GM23338 (cell line): ENCODE measurements around the gene SDC3. TPM values are rescaled to one million over a fixed set of nuclear protein-coding genes. Genes with fewer than 3 reads are reported as not detected.

Experiments
- ATAC-seq: fragments of 200-7000 bp; cut with Tn5 transposase; 3 replicates; pipeline ENCODE4 v1.9.1; 2020
- DNase-seq: peaks from one replicate; pipeline ENCODE4 v3.0.0-alpha.2; 2015; ENCODE audit warnings: low spot score
- H2AFZ ChIP-seq: fragments of 200-600 bp; sonication (generic); 2 replicates; pipeline ENCODE4 v1.8.0; 2016; ENCODE audit warnings: antibody characterized with exemption, mild to moderate bottlenecking, moderate library complexity
- H3F3A ChIP-seq: fragments of 200-600 bp; sonication (generic); replicated peaks from 2 replicates; pipeline ENCODE4 v1.8.0; 2017; ENCODE audit warnings: antibody characterized with exemption, mixed run types, low read depth
- H3K27ac ChIP-seq: fragments of 200-600 bp; sonication (generic); 2 replicates; pipeline ENCODE4 v1.6.1; 2016; ENCODE audit warnings: low read depth
- H3K27me3 ChIP-seq: fragments of 200-600 bp; sonication (generic); 2 replicates; pipeline ENCODE4 v1.8.0; 2016; ENCODE audit warnings: mild to moderate bottlenecking, mixed run types, moderate library complexity; ENCODE audit not compliant: insufficient read depth
- H3K36me3 ChIP-seq: fragments of 200-600 bp; sonication (generic); 2 replicates; pipeline ENCODE4 v1.8.0; 2016; ENCODE audit warnings: mild to moderate bottlenecking; ENCODE audit not compliant: insufficient read depth
- H3K4me1 ChIP-seq: fragments of 200-600 bp; sonication (generic); 2 replicates; pipeline ENCODE4 v1.8.0; 2016; ENCODE audit warnings: mild to moderate bottlenecking, moderate library complexity; ENCODE audit not compliant: insufficient read depth
- H3K4me2 ChIP-seq: fragments of 200-600 bp; sonication (generic); 2 replicates; pipeline ENCODE4 v1.7.1; 2017; ENCODE audit warnings: mixed run types
- H3K4me3 ChIP-seq: fragments of 200-600 bp; sonication (generic); 2 replicates; pipeline ENCODE4 v1.6.1; 2016; ENCODE audit warnings: mixed run types
- H3K79me2 ChIP-seq: fragments of 200-600 bp; sonication (generic); replicated peaks from 2 replicates; pipeline ENCODE4 v1.8.0; 2017; ENCODE audit warnings: mild to moderate bottlenecking; ENCODE audit not compliant: insufficient read depth
- H3K9me2 ChIP-seq: fragments of 200-600 bp; sonication (generic); 2 replicates; pipeline ENCODE4 v1.8.0; 2017; ENCODE audit not compliant: insufficient read depth
- H4K20me1 ChIP-seq: fragments of 200-600 bp; sonication (generic); replicated peaks from 2 replicates; pipeline ENCODE4 v1.8.0; 2017; ENCODE audit warnings: mild to moderate bottlenecking; ENCODE audit not compliant: insufficient read depth
- H3K27ac Mint-ChIP-seq: 2 replicates; pipeline ENCODE4 v1.8.0; 2020; ENCODE audit warnings: inconsistent platforms, mild to moderate bottlenecking, moderate library complexity, mixed read lengths
- H3K27me3 Mint-ChIP-seq: 3 replicates; pipeline ENCODE4 v1.8.0; 2022; ENCODE audit warnings: low read depth, mild to moderate bottlenecking, moderate library complexity, mixed read lengths, inconsistent platforms; ENCODE audit not compliant: insufficient read depth, poor library complexity
- H3K36me3 Mint-ChIP-seq: 3 replicates; pipeline ENCODE4 v1.8.0; 2021; ENCODE audit warnings: low read depth, mild to moderate bottlenecking, inconsistent platforms, moderate library complexity, mixed read lengths
- H3K4me1 Mint-ChIP-seq: 3 replicates; pipeline ENCODE4 v1.8.0; 2020; ENCODE audit warnings: mild to moderate bottlenecking, inconsistent platforms, mixed read lengths
- H3K4me3 Mint-ChIP-seq: 3 replicates; pipeline ENCODE4 v1.8.0; 2021; ENCODE audit warnings: moderate library complexity, mild to moderate bottlenecking, inconsistent platforms, mixed read lengths
- H3K9me3 Mint-ChIP-seq: 3 replicates; pipeline ENCODE4 v1.8.0; 2020; ENCODE audit warnings: moderate library complexity, mild to moderate bottlenecking, inconsistent platforms, mixed read lengths
- ETS1 ChIP-seq: IDR thresholded peaks from 2 replicates; pipeline ENCODE4 v1.6.1; 2016; ENCODE audit warnings: antibody characterized with exemption
- EZH2phosphoT487 ChIP-seq: fragments of 200-600 bp; sonication (generic); IDR thresholded peaks from one replicate; pipeline ENCODE4 v1.8.1; 2018; ENCODE audit warnings: antibody characterized with exemption; ENCODE audit not compliant: unreplicated experiment
- JUNB ChIP-seq: IDR thresholded peaks from one replicate; pipeline ENCODE4 v1.6.1; 2016; ENCODE audit warnings: antibody characterized with exemption; ENCODE audit not compliant: unreplicated experiment
- POLR2AphosphoS5 ChIP-seq: IDR thresholded peaks from 2 replicates; pipeline ENCODE4 v1.6.1; 2016; ENCODE audit warnings: antibody characterized with exemption, low read depth
- STAT1 ChIP-seq: IDR thresholded peaks from one replicate; pipeline ENCODE4 v1.6.1; 2016; ENCODE audit warnings: antibody characterized with exemption; ENCODE audit not compliant: unreplicated experiment
- ZNF114 ChIP-seq: fragments of 250-450 bp; sonication (Bioruptor Pico); IDR thresholded peaks from 2 replicates; pipeline ENCODE4 v1.5.0; 2020; ENCODE audit warnings: mild to moderate bottlenecking, moderate library complexity
- ZNF331 ChIP-seq: fragments of 250-450 bp; sonication (Bioruptor Pico); IDR thresholded peaks from 2 replicates; pipeline ENCODE4 v1.5.0; 2020; ENCODE audit warnings: low read depth, mild to moderate bottlenecking, moderate library complexity
- ZNF462 ChIP-seq: fragments of 250-450 bp; sonication (Bioruptor Pico); IDR thresholded peaks from 2 replicates; pipeline ENCODE4 v1.5.0; 2020; ENCODE audit warnings: mild to moderate bottlenecking, moderate library complexity
- polyA plus RNA-seq: library from polyadenylated mRNA; unstranded; fragments of >200 nt; fragmentation: Nextera tagmentation; extraction: Ambion mirVana; gene quantifications from 2 replicates; pipeline ENCODE4 v1.2.1, GENCODE V29; 2016
- total RNA-seq: library from RNA; depleted of rRNA; stranded (reverse); fragments of >200 nt; shearing (Covaris generic); gene quantifications from 2 replicates; pipeline ENCODE4 v1.2.3, GENCODE V29; 2014

SDC3 gene
- total and polyA plus RNA-seq, 2 experiments from 2014 or later: 5.2 to 29.7 TPM

- no peak overlapping the region for H3K27ac ChIP-seq
- H2AFZ ChIP-seq: no peak overlapping the region
- Mint-ChIP-seq H3K9me3 (no peaks in the 10 kb centered on the region), H3K4me1 (peaks cover 6% of the 10 kb centered on the region), H3K27ac (no peak overlapping the region), H3K36me3 (no peaks in the 10 kb centered on the region), H3K27me3 (peaks cover 7% of the 10 kb centered on the region), H3K4me3 (no peak overlapping the region)
- H3K4me3 ChIP-seq: no peak overlapping the region
- H3F3A ChIP-seq: no peaks in the 10 kb centered on the region
- DNase-seq (no peak), ATAC-seq (no peak)
- H3K4me2 ChIP-seq: no peak overlapping the region
- no peaks in the 10 kb centered on the region for H3K9me2 ChIP-seq
- TF ChIP-seq EZH2phosphoT487 (no peak), ZNF462 (CRISPR knock-in tag) (no peak), ETS1 (no peak)
- H3K36me3 ChIP-seq: no peaks in the 10 kb centered on the region
- H4K20me1 ChIP-seq: no peaks in the 10 kb centered on the region
- peaks cover 3% of the 10 kb centered on the region; the same call in 1 of the 2 replicates for H3K4me1 ChIP-seq
- H3K27me3 ChIP-seq: 0 out of 2 replicates have a peak, but pooled peaks cover 4% of the 10 kb centered on the region
- no peaks in the 10 kb centered on the region for H3K79me2 ChIP-seq
These were observed 78.7 kb downstream of the SDC3 start for GRCh38 chr1:30829889-30830288.

- no peak overlapping the region for H3K27ac Mint-ChIP-seq
These were observed 83.7 kb downstream of the SDC3 start for GRCh38 chr1:30824736-30825429.

More at GRCh38 chr1:30824736-30825429, 83.7 kb downstream of the SDC3 start:
- Histone ChIP-seq H3K4me3 (peak overlapping the region; percentile 74), H4K20me1 (no peaks in the 10 kb centered on the region), H3K9me2 (no peaks in the 10 kb centered on the region), H3K79me2 (no peaks in the 10 kb centered on the region), H3K4me2 (peak overlapping the region; percentile 93), H3K27me3 (0 out of 2 replicates have a peak, but pooled peaks cover 4% of the 10 kb centered on the region), H2AFZ (peak overlapping the region; percentile 91), H3K27ac (no peak overlapping the region), H3F3A (0 out of 2 replicates have a peak, but pooled peaks cover 2% of the 10 kb centered on the region), H3K36me3 (no peaks in the 10 kb centered on the region), H3K4me1 (peaks cover 14% of the 10 kb centered on the region; the same call in 1 of the 2 replicates)
- TF ChIP-seq EZH2phosphoT487 (no peak), ZNF114 (CRISPR knock-in tag) (no peak), STAT1 (no peak), JUNB (no peak), POLR2AphosphoS5 (no peak), ZNF331 (CRISPR knock-in tag) (no peak)
- Mint-ChIP-seq H3K4me1 (peaks cover 15% of the 10 kb centered on the region), H3K4me3 (peak overlapping the region; percentile 79), H3K9me3 (no peaks in the 10 kb centered on the region), H3K36me3 (no peaks in the 10 kb centered on the region), H3K27me3 (peaks cover 21% of the 10 kb centered on the region)
- ATAC-seq (peak; percentile 50), DNase-seq (no peak)
